GM18519 (cell line): ENCODE results near the gene CYB5R4.
A peak's percentile ranks its signal among the peaks of the same experiment; 100 is the strongest.
"Not testable (repeated sequence)": the region's sequence is repeated elsewhere in the genome, so short reads cannot be mapped to it uniquely, and the experiment has no call there.

Source experiments
- ATAC-seq: cut with Tn5 transposase; IDR thresholded peaks from one replicate; pipeline ENCODE4 v1.9.1; 2021; ENCODE audit warnings: mild to moderate bottlenecking, moderate library complexity; ENCODE audit not compliant: unreplicated experiment, low FRiP score

CYB5R4 gene

DNA sequence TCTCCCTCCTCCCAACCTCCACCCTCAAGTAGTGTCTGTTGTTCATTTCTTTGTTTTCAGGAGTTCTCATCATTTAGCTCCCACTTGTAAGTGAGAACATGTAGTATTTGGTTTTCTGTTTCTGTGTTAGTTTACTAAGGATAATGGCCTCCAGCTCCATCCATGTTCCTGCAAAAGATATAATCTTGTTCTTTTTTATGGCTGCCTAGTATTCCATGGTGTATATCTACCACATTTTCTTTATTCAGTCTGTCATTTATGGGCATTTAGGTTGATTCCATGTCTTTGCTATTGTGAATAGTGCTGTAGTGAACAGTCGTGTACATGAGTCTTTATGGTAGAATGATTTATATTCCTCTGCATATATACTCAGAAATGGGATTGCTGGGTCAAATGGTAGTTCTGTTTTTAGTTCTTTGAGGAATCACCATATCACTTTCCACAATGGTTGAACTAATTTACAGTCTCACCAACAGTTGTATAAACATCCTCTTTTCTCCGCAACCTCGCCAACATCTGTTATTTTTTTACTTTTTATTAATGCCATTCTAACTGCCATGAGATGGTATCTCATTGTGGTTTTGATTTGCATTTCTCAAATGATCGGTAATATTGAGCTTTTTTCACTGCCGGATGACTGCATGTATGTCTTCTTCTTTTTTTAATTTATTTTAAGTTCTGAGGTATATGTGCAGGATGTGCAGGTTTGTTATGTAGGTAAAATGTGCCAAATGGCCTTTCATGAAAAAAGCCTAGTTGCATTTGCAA is 48.3 kb downstream of the CYB5R4 start:
- ATAC-seq: not testable (repeated sequence)

DNA sequence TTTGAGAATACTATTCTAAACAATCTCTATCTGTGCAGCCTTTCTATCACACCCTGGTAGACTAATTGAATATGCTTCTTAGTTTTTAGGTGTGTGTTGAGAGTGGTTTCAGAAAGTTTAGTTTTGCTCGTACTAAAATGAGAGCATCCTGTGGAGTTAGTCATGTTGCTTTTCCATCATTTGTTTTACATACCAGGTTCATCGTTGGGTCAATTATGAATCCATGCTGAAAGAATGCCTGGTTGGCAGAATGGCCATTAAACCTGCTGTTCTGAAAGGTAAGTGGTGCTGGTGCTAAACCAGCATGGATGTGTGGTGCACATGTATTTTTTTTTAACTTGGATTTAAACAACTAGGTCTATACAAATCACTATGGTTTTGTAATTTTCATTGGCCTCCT is 49.3 kb downstream of the CYB5R4 start:
- ATAC-seq: no peak

DNA sequence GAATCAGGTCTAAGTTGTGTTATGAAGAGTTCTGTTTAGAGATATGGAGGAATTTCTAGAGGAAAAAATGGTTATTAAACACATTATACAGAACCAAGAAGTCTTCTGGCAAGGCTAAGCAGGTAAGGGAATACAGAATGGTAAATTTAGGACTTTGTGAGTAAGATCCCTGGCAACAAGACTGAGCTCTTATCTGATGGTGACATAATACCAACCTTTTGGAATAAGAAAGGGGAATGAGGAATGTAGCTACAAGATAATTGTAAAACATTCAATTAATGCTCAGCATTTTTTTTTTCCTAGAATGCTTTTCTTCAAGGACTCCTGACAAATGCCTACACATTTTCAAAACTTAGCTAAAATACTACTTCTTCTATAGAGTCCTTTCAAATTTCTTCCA is 51.8 kb downstream of the CYB5R4 start:
- no peak for ATAC-seq

DNA sequence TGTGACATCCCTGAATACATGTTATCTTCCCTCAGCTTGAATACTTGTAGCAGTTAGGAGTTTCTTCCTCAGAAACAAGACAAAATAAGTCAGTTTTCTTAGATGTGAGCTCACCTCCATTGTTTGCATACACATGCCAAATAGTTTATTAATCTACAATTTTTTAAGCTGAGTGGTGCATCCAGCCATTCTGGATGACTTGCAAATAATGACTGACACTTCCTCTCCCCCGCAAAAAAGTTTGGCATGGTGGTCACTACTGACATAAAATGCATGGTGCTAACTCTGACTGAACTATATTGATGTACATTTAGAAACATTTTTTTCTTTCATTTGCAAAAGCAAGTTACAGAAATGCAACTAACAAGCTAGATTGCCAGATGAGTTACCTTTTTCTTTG is 55.5 kb downstream of the CYB5R4 start:
- ATAC-seq: no peak

- ATAC-seq: no peak
Observed at GRCh38 chr6:83917001-83917400, 57.5 kb downstream of the CYB5R4 start.

GRCh38 chr6:83920017-83920416 is 60.5 kb downstream of the CYB5R4 start:
- no peak for ATAC-seq

GRCh38 chr6:83921315-83921714 is 61.8 kb downstream of the CYB5R4 start:
- no peak for ATAC-seq

GRCh38 chr6:83927470-83927869 is 68.0 kb downstream of the CYB5R4 start:
- no peak for ATAC-seq

- no peak for ATAC-seq
Observed at GRCh38 chr6:83928286-83928685, 68.8 kb downstream of the CYB5R4 start.

- not testable (repeated sequence) for ATAC-seq
Observed at GRCh38 chr6:83946201-83946833, 86.8 kb downstream of the CYB5R4 start.

DNA sequence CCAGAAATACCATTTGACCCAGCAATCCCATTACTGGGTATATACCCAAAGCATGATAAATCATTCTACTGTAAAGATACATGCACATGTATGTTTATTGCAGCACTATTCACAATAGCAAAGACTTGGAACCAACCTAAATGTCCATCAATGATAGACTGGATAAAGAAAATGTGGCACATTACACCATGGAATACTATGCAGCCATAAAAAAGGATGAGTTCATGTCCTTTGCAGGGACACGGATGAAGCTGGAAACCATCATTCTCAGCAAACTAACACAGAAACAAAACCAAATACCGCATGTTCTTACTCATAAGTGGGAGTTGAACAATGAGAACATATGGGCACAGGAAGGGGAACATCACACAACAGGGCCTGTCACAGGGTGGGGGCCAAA is 88.5 kb downstream of the CYB5R4 start:
- not testable (repeated sequence) for ATAC-seq

DNA sequence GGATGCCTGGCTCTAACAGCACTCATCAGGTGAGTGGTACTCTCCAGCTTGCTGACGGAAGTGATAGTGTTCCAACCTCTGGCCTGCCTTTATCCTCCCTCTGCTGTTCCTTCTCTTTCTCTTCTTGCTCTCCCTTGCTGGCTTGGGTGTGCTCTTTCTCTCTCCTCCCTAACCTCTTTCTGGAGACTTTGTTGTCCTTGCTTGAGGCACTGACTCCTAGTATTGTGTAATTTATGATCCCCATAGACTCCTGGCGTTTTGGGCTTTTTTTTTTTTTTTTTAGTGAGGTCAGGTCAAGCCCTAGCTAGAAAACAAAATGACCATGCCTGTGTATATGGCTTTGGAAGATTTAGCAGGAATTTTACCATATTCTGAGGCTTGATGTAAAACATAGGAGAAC is 89.4 kb downstream of the CYB5R4 start:
- ATAC-seq: no peak

- not testable (repeated sequence) for ATAC-seq
Observed at GRCh38 chr6:83951423-83951822, 91.9 kb downstream of the CYB5R4 start.

DNA sequence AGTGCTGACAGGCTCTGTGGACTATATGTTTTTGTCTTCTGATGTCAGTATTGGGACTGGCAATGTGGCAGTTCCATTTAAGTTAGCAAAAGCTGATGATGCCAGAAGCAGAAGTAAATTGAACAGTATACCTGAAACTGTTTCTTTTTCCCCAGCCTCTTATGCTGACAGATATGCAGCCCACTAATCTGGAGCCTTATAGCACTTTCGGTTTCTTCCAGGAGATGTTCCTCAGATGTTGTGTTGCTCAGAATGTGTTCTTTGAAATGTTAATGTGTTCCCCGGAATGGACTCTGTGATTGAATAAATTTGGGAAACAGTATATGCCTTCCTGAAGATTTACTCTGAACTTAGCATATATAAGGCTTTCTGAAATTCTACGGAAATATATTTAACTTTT is 93.3 kb downstream of the CYB5R4 start:
- ATAC-seq: no peak

DNA sequence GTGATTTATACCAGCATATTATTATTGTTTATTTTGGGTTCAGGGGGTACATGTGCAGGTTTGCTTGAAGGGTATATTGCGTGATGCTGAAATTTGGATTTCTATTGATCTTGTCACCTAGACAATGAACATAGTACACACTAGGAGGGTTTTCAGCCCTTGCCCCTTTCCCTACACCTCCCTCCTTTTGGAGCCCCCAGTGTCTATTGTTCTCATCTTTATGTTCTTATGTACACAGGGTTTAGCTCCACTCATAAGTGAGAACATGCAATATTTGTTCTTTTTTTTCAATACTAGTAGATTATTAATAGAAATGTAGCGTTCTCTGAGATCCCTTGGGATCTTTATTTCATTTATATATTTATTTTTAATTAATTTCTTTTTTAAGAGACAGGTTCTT is 94.9 kb downstream of the CYB5R4 start:
- no peak for ATAC-seq

- no peak for ATAC-seq
Observed at GRCh38 chr6:83958241-83958685, 98.8 kb downstream of the CYB5R4 start.

- ATAC-seq: no peak
Observed at GRCh38 chr6:83960664-83961063, 101.2 kb downstream of the CYB5R4 start.

- ATAC-seq: peak; percentile 95
Observed at GRCh38 chr6:83962582-83962981, 103.1 kb downstream of the CYB5R4 start.

DNA sequence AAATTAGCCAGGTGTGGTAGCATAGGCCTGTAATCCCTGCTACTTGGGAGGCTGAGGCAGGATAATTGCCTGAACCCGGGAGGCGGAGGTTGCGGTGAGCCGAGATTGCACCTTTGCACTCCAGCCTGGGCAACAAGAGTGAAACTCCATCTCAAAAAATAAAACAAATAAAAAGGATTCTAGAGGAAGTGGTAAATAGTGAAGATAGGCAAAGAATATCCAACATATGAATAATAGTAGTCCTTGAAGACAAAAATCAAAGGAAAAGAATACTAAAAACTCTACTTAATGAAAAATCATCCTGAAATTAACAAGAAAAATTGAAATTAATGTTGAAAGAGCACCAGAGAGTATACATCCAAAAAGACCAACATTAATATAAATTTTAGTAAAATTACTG is 107.0 kb downstream of the CYB5R4 start:
- ATAC-seq: no peak

GRCh38 chr6:83970582-83970981 is 111.1 kb downstream of the CYB5R4 start:
- ATAC-seq: no peak

DNA sequence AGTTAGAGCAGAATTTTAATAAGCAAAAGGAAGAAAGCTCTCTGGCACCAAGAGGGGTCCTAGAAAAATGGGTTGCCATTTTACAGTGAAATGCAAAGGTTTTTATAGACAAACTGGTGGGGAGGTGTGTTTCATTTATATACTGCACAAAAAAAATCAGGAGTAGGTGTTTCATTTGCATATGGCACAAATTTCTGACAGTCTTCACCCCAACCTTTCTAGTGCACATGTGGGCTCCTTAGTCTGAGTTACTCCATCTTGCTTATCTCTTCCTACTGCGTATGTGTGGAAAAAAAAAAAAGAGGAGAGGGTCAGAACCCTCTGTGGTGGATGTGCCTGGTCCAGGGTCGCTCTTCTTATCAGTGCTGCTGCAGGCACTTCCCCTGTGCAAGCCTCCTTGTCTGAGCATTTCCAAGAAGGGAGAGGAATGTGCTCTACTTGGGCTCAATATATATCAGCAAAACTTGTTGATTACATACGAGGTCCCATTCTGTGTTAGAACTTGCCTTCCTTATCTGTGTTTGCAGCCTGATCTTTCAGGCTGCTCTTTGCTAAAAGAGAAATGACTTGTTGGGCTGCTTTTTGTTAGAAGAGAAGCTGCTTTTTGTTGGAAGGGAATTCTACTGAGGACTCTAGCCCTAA is 115.0 kb downstream of the CYB5R4 start:
- no peak for ATAC-seq
